K562 (cell line): ENCODE measurements around the gene EXT2. TPM values are rescaled to one million over a fixed set of nuclear protein-coding genes. Genes with fewer than 3 reads are reported as not detected.

ENCODE experiments used
- ARID2 ChIP-seq: fragments of 450-650 bp; IDR thresholded peaks from 2 replicates; pipeline ENCODE4 v1.6.1; 2017; ENCODE audit warnings: antibody characterized with exemption, mild to moderate bottlenecking
- BHLHE40 ChIP-seq: IDR thresholded peaks from 2 replicates; pipeline ENCODE4 v1.6.1; 2011; ENCODE audit warnings: low read length, improper control_type of control experiment
- CBX8 ChIP-seq: fragments of 200-600 bp; sonication (generic); IDR thresholded peaks from 2 replicates; pipeline ENCODE4 v1.6.1; 2012; ENCODE audit warnings: borderline replicate concordance, mixed run types, low read depth, mild to moderate bottlenecking, moderate library complexity, mixed read lengths, low read length, control low read depth, inconsistent platforms; ENCODE audit not compliant: poor library complexity, severe bottlenecking; ENCODE audit errors: extremely low read depth
- E2F6 ChIP-seq, 2 experiments: IDR thresholded peaks; 2 replicates each; pipeline ENCODE4 v1.6.1; 2011; ENCODE audit warnings: borderline replicate concordance in 1 of 2, control low read depth in 1 of 2, low read depth in 1 of 2, low read length in 1 of 2, mild to moderate bottlenecking in 1 of 2, mixed read lengths in 1 of 2, moderate library complexity in 1 of 2; ENCODE audit not compliant: insufficient read depth in 1 of 2, insufficient read length in 1 of 2, poor library complexity in 1 of 2, severe bottlenecking in 1 of 2; ENCODE audit errors: extremely low read depth in 1 of 2
- ELF2 ChIP-seq: fragments of 250-450 bp; sonication (Bioruptor Pico); IDR thresholded peaks from 2 replicates; pipeline ENCODE4 v1.5.0; 2021; ENCODE audit warnings: mild to moderate bottlenecking
- ERF ChIP-seq: fragments of 450-650 bp; formaldehyde crosslinking; IDR thresholded peaks from 2 replicates; pipeline ENCODE4 v1.4.0; 2020; ENCODE audit warnings: mild to moderate bottlenecking, mixed read lengths
- ETV5 ChIP-seq: sonication (generic); formaldehyde crosslinking; IDR thresholded peaks from 2 replicates; pipeline ENCODE4 v1.4.0; 2020; ENCODE audit warnings: low read depth, mild to moderate bottlenecking, missing genetic modification reagents
- EZH2 ChIP-seq: IDR thresholded peaks from 2 replicates; pipeline ENCODE4 v1.6.1; 2012; ENCODE audit warnings: low read depth, mild to moderate bottlenecking, inconsistent platforms, low read length, borderline replicate concordance
- KDM4B ChIP-seq, 2 experiments: fragments of 450-650 bp in 1 of 2; sonication (generic) in 1 of 2; IDR thresholded peaks; 2 replicates each; pipeline ENCODE4 v1.6.1; 2016 to 2017; ENCODE audit warnings: borderline replicate concordance in 2 of 2, antibody characterized with exemption in 1 of 2, low read depth in 1 of 2, mild to moderate bottlenecking in 1 of 2
- MAFK ChIP-seq: IDR thresholded peaks from 2 replicates; pipeline ENCODE4 v1.6.1; 2011; ENCODE audit warnings: low read length, improper control_type of control experiment
- MBD1 ChIP-seq: fragments of 250-450 bp; sonication (Bioruptor Pico); IDR thresholded peaks from 2 replicates; pipeline ENCODE4 v1.8.0; 2022; ENCODE audit warnings: inconsistent platforms
- MCM3 ChIP-seq: fragments of 450-650 bp; IDR thresholded peaks from 2 replicates; pipeline ENCODE4 v1.6.1; 2016
- MLLT1 ChIP-seq, 2 experiments: fragments of 450-650 bp; IDR thresholded peaks; 2 replicates each; pipeline ENCODE4 v1.6.1; 2016
- PHB ChIP-seq: fragments of 250-450 bp; sonication (Bioruptor Pico); IDR thresholded peaks from 2 replicates; pipeline ENCODE4 v1.5.0; 2021
- PHF8 ChIP-seq: fragments of 200-600 bp; sonication (generic); IDR thresholded peaks from 2 replicates; pipeline ENCODE4 v1.6.1; 2012; ENCODE audit warnings: mixed run types, mild to moderate bottlenecking, inconsistent platforms, low read length, moderate library complexity, borderline replicate concordance
- PHTF2 ChIP-seq: fragments of 250-450 bp; sonication (Bioruptor Pico); IDR thresholded peaks from 2 replicates; pipeline ENCODE4 v1.5.0; 2021; ENCODE audit warnings: mild to moderate bottlenecking
- RAD51 ChIP-seq: fragments of 450-650 bp; IDR thresholded peaks from 2 replicates; pipeline ENCODE4 v1.7.1; 2016; ENCODE audit warnings: low read depth, mild to moderate bottlenecking, borderline replicate concordance
- RB1 ChIP-seq: fragments of 450-650 bp; IDR thresholded peaks from 2 replicates; pipeline ENCODE4 v1.6.1; 2017; ENCODE audit warnings: low read depth, mild to moderate bottlenecking
- RBM25 ChIP-seq: fragments of 200-400 bp; formaldehyde crosslinking; IDR thresholded peaks from 2 replicates; pipeline ENCODE4 v1.6.1; 2018; ENCODE audit warnings: low read length, low read depth, moderate library complexity; ENCODE audit not compliant: severe bottlenecking
- RFX5 ChIP-seq: IDR thresholded peaks from 2 replicates; pipeline ENCODE4 v1.6.1; 2011; ENCODE audit warnings: low read depth, mild to moderate bottlenecking, improper control_type of control experiment, low read length
- RHOXF2B ChIP-seq: fragments of 250-450 bp; sonication (Bioruptor Pico); conservative IDR thresholded peaks from 2 replicates; pipeline ENCODE4 v1.5.1; 2021
- SMAD2 ChIP-seq: fragments of 150-350 bp; IDR thresholded peaks from 2 replicates; pipeline ENCODE4 v1.6.1; 2014; ENCODE audit warnings: low read depth, mild to moderate bottlenecking, low read length
- TARDBP ChIP-seq: fragments of 450-650 bp; IDR thresholded peaks from 2 replicates; pipeline ENCODE4 v1.6.1; 2016
- polyA plus RNA-seq, 8 experiments: library from polyadenylated mRNA; depleted of rRNA in 4 of 8; stranded (reverse) in 5 of 8; unstranded in 3 of 8; fragments of >200 nt; fragmentation: Nextera tagmentation in 2 of 8; fragmentation: Illumina TruSeq in 1 of 8; extraction: Ambion mirVana in 2 of 8; extraction: Trizol in 1 of 8; gene quantifications; 2 replicates each; pipeline versions ENCODE4 v1.2.1 to v1.2.3, GENCODE V29; 2011 to 2014; ENCODE audit warnings: inconsistent platforms in 1 of 8, missing spikeins in 1 of 8
- total RNA-seq, 7 experiments: library from RNA; depleted of rRNA in 6 of 7; stranded (reverse); fragments of >200 nt in 6 of 7; fragmentation: Illumina TruSeq in 2 of 7; extraction: Trizol in 2 of 7; gene quantifications; 2 replicates each; pipeline versions ENCODE4 v1.2.1 to v1.2.3, GENCODE V29; 2011 to 2021; ENCODE audit warnings: low replicate concordance in 1 of 7

EXT2 gene
- total and polyA plus RNA-seq, 9 of the 15 experiments (the other 6 are each of a cell fraction or from before 2014, with no cell fraction given) = 7.5 to 52.1 (median 38.1) TPM

- TF ChIP-seq MLLT1 (IDR thresholded peaks at IDR 0.05) (peak; percentile 69 to 91; a peak in 2 of 4 replicates), ARID2 (no peak), BHLHE40 (peak; percentile 61), TARDBP (peak; percentile 87), RHOXF2B (no peak), SMAD2 (no peak), PHTF2 (CRISPR knock-in tag) (no peak), MAFK (no peak), E2F6 (IDR thresholded peaks at IDR 0.05; ENCODE audit: borderline replicate concordance in 1 of 2, extremely low read depth in 1 of 2, insufficient read depth in 1 of 2, insufficient read length in 1 of 2, low read depth in 1 of 2, low read length in 1 of 2, poor library complexity in 1 of 2, severe bottlenecking in 1 of 2) (no peak), RB1 (no peak), PHB (no peak), MCM3 (no peak), EZH2 (no peak), RFX5 (no peak), MBD1 (CRISPR knock-in tag) (no peak), CBX8 (no peak), RAD51 (no peak), ETV5 (CRISPR knock-in tag) (no peak), PHF8 (no peak), RBM25 (no peak), ELF2 (CRISPR knock-in tag) (no peak), KDM4B (IDR thresholded peaks at IDR 0.05; ENCODE audit: borderline replicate concordance in 2 of 2, low read depth in 1 of 2) (no peak), ERF (CRISPR knock-in tag) (no peak)
These were observed 174.2 kb downstream of the EXT2 start (continued) for GRCh38 chr11:44269369-44270351.
